Activated CD4-positive, alpha-beta T cell treated with anti-CD3 and anti-CD28 coated beads, Interleukin-2, Interleukin-6, amounts not matched to agents 100 ng/mL and 50 ng/mL, durations not matched to agents 16 hours and 8 hours (primary cell): ENCODE measurements around the gene NFIX.

ENCODE experiments used
- DNase-seq: peaks from one replicate; pipeline ENCODE4 v3.0.0-alpha.2; 2020

The NFIX gene

GRCh38 chr19:13010038-13010991 lies 15.0 kb downstream of the NFIX start:
- no peak for DNase-seq

GRCh38 chr19:13010992-13011652 lies 15.8 kb downstream of the NFIX start:
- no peak for DNase-seq

- no peak for DNase-seq
These were observed 16.5 kb downstream of the NFIX start for GRCh38 chr19:13011653-13012389.

GRCh38 chr19:13012390-13012689 lies 17.1 kb downstream of the NFIX start:
- no peak for DNase-seq

- DNase-seq: peak; percentile 28
These were observed 17.7 kb downstream of the NFIX start for GRCh38 chr19:13012690-13013608.

GRCh38 chr19:13013649-13014048 lies 18.4 kb downstream of the NFIX start:
- DNase-seq: no peak

- no peak for DNase-seq
These were observed 19.0 kb downstream of the NFIX start for GRCh38 chr19:13014101-13014920.

GRCh38 chr19:13014921-13015280 lies 19.6 kb downstream of the NFIX start:
- no peak for DNase-seq

GRCh38 chr19:13015361-13016223 lies 20.3 kb downstream of the NFIX start:
- no peak for DNase-seq

GRCh38 chr19:13016245-13016627 lies 21.0 kb downstream of the NFIX start:
- no peak for DNase-seq

- no peak for DNase-seq
These were observed 21.5 kb downstream of the NFIX start for GRCh38 chr19:13016628-13017305.

- DNase-seq: no peak
These were observed 22.2 kb downstream of the NFIX start for GRCh38 chr19:13017306-13018034.

GRCh38 chr19:13018035-13018914 lies 23.0 kb downstream of the NFIX start:
- DNase-seq: no peak

GRCh38 chr19:13019332-13019731 lies 24.1 kb downstream of the NFIX start:
- no peak for DNase-seq

GRCh38 chr19:13020002-13020414 lies 24.7 kb downstream of the NFIX start:
- DNase-seq: no peak

GRCh38 chr19:13022111-13022858 lies 27.0 kb downstream of the NFIX start:
- DNase-seq: no peak

GRCh38 chr19:13022859-13023636 lies 27.8 kb downstream of the NFIX start:
- no peak for DNase-seq
